Keratinocyte (primary cell): ENCODE results near the gene ZBTB5. TPM values are rescaled to one million over a fixed set of nuclear protein-coding genes. Genes with fewer than 3 reads are reported as not detected.
"Not testable (repeated sequence)": the region's sequence is repeated elsewhere in the genome, so short reads cannot be mapped to it uniquely, and the experiment has no call there.

Experiments used
- DNase-seq: peaks from one replicate; pipeline ENCODE4 v3.0.0-alpha.2; 2011; ENCODE audit warnings: low read depth, missing footprints, low spot score
- FAIRE-seq: peaks from 2 replicates; lab custom pipeline; 2011; peaks lifted over from hg19 to GRCh38; lab: Jason Lieb, UNC
- H2AFZ ChIP-seq: 2 replicates; pipeline ENCODE4 v1.6.0; 2012; ENCODE audit warnings: low read length, control low read depth, inconsistent platforms; ENCODE audit not compliant: control insufficient read depth
- H3K27ac ChIP-seq: 2 replicates; pipeline ENCODE4 v1.5.1; 2011; ENCODE audit warnings: low read length; ENCODE audit not compliant: control insufficient read depth, insufficient read depth
- H3K27me3 ChIP-seq: 3 replicates; pipeline ENCODE4 v1.6.0; 2011; ENCODE audit warnings: low read length; ENCODE audit not compliant: control insufficient read depth, insufficient read depth; ENCODE audit errors: extremely low read depth
- H3K36me3 ChIP-seq, 2 experiments: 2 replicates in 1 of 2; 3 replicates in 1 of 2; pipeline ENCODE4 v1.5.1; 2011; ENCODE audit warnings: low read length in 2 of 2, mild to moderate bottlenecking in 1 of 2; ENCODE audit not compliant: control insufficient read depth in 2 of 2, insufficient read depth in 2 of 2; ENCODE audit errors: extremely low read depth in 1 of 2
- H3K4me1 ChIP-seq: 3 replicates; pipeline ENCODE4 v1.5.1; 2011; ENCODE audit warnings: low read length; ENCODE audit not compliant: control insufficient read depth, insufficient read depth; ENCODE audit errors: extremely low read depth
- H3K4me2 ChIP-seq: 3 replicates; pipeline ENCODE4 v1.6.0; 2011; ENCODE audit warnings: low read depth, low read length; ENCODE audit not compliant: control insufficient read depth, insufficient read depth; ENCODE audit errors: extremely low read depth
- H3K4me3 ChIP-seq, 3 experiments: fragments of 200-600 bp in 1 of 3; sonication (generic) in 1 of 3; 2 replicates in 2 of 3; 3 replicates in 1 of 3; pipeline ENCODE4 v1.5.1; 2011 to 2016; ENCODE audit warnings: low read length in 3 of 3, mild to moderate bottlenecking in 3 of 3, control low read depth in 2 of 3, inconsistent platforms in 1 of 3, low read depth in 1 of 3, mixed read lengths in 1 of 3, mixed run types in 1 of 3, moderate library complexity in 1 of 3; ENCODE audit not compliant: control insufficient read depth in 2 of 3, insufficient read depth in 2 of 3; ENCODE audit errors: extremely low read depth in 1 of 3
- H3K79me2 ChIP-seq: 2 replicates; pipeline ENCODE4 v1.6.0; 2012; ENCODE audit warnings: low read length; ENCODE audit not compliant: control insufficient read depth, insufficient read depth
- H3K9ac ChIP-seq: 3 replicates; pipeline ENCODE4 v1.6.0; 2011; ENCODE audit warnings: low read length; ENCODE audit not compliant: control insufficient read depth, insufficient read depth; ENCODE audit errors: extremely low read depth
- H3K9me1 ChIP-seq: 3 replicates; pipeline ENCODE4 v1.6.0; 2011; ENCODE audit warnings: low read length; ENCODE audit not compliant: control insufficient read depth, insufficient read depth; ENCODE audit errors: extremely low read depth
- H3K9me3 ChIP-seq: 2 replicates; pipeline ENCODE4 v1.5.1; 2012; ENCODE audit warnings: low read depth, low read length; ENCODE audit not compliant: control insufficient read depth
- H4K20me1 ChIP-seq: 3 replicates; pipeline ENCODE4 v1.6.0; 2011; ENCODE audit warnings: low read length; ENCODE audit not compliant: control insufficient read depth, insufficient read depth; ENCODE audit errors: extremely low read depth
- CTCF ChIP-seq, 3 experiments: IDR thresholded peaks in 1 of 3; conservative IDR thresholded peaks in 1 of 3; optimal IDR thresholded peaks in 1 of 3; 2 replicates in 2 of 3; 3 replicates in 1 of 3; pipeline versions ENCODE3 to v1.5.1; 2011; ENCODE audit warnings: low read length in 3 of 3, mild to moderate bottlenecking in 3 of 3, moderate library complexity in 2 of 3, control low read depth in 1 of 3, inconsistent platforms in 1 of 3; ENCODE audit not compliant: insufficient read depth in 2 of 3; ENCODE audit errors: extremely low read depth in 1 of 3
- EZH2 ChIP-seq: IDR thresholded peaks from one replicate; pipeline ENCODE4 v1.6.1; 2012; ENCODE audit warnings: inconsistent platforms, mild to moderate bottlenecking, low read length, moderate library complexity
- dilution Hi-C: fragments of 300-500 bp; cut with MboI; formaldehyde crosslinking; loops from one replicate; pipeline ENCODE4 v1.7.0; 2020; ENCODE audit warnings: low sequenced_read_pairs; ENCODE audit not compliant: extremely low pct_ligation_motif_present
- polyA minus RNA-seq, 3 experiments: library from RNA; depleted of rRNA, polyadenylated mRNA; stranded (reverse); fragments of >200 nt; gene quantifications; 1 replicate in 1 of 3; 2 replicates in 1 of 3; 3 replicates in 1 of 3; pipeline ENCODE4 v1.2.3, GENCODE V29; 2011
- polyA plus RNA-seq, 5 experiments: library from polyadenylated mRNA; depleted of rRNA in 3 of 5; stranded (reverse) in 3 of 5; stranded (forward) in 1 of 5; unstranded in 1 of 5; fragments of >200 nt; gene quantifications; 1 replicate in 1 of 5; 2 replicates in 3 of 5; 3 replicates in 1 of 5; pipeline versions ENCODE4 v1.2.1 to v1.2.3, GENCODE V29; 2011 to 2012; ENCODE audit warnings: missing spikeins in 2 of 5, low read depth in 1 of 5, low replicate concordance in 1 of 5

Gene ZBTB5
- 10.2 to 14.5 TPM (median 12.6 TPM) in 3 replicates for polyA plus RNA-seq
- polyA plus RNA-seq (2011; ENCODE audit: low read depth), result 2.4 TPM
- polyA plus RNA-seq (2011; cell fraction: cytosol; rRNA removed), result 4.3 and 6.6 TPM in 2 replicates
- polyA plus RNA-seq (2011; cell fraction: nucleus; rRNA removed), result 26.9 and 29.8 TPM in 2 replicates
- 5.5 and 8.6 TPM in 2 replicates for polyA plus RNA-seq (2012; ENCODE audit: low replicate concordance)
- polyA minus RNA-seq, result 11.8 to 26.2 TPM (median 22.9 TPM) in 3 replicates
- polyA minus RNA-seq (2011; cell fraction: cytosol; rRNA and poly(A)+ RNA removed), result 7.5 TPM
- 15.3 and 22.6 TPM in 2 replicates for polyA minus RNA-seq (2011; cell fraction: nucleus; rRNA and poly(A)+ RNA removed)

GRCh38 chr9:37465249-37466036 lies at the start of gene ZBTB5:
Gene ZBTB5, minus strand, starts transcription at chr9:37465450. Its CDS starts 22,899 bp downstream, at chr9:37442551.
- H3K27me3 ChIP-seq, result no peaks in the 10 kb centered on the region
- peak within 1 kb of the TSS; percentile 93 for H3K9ac ChIP-seq
- peak within 1 kb of the TSS; percentile 96 for H3K4me2 ChIP-seq
- no peaks in the 10 kb centered on the region for H3K36me3 ChIP-seq
- H3K27ac ChIP-seq, result peak within 1 kb of the TSS; percentile 95
- no peaks in the 10 kb centered on the region for H4K20me1 ChIP-seq
- H3K9me3 ChIP-seq, result no peaks in the 10 kb centered on the region
- H3K4me1 ChIP-seq, result peaks cover 22% of the 10 kb centered on the region
- peaks cover 39% of the 10 kb centered on the region for H3K79me2 ChIP-seq
- H3K9me1 ChIP-seq, result no peaks in the 10 kb centered on the region
- dilution Hi-C loops, result no loop called here
- H2AFZ ChIP-seq, result peak within 1 kb of the TSS; percentile 83
- DNase-seq (peak; percentile 98), FAIRE-seq (peak; percentile 84)
- peak within 1 kb of the TSS; percentile 82 to 85 (median 84) for H3K4me3 ChIP-seq
- no peak for TF ChIP-seq EZH2
- TF ChIP-seq CTCF (optimal IDR thresholded peaks at IDR 0.05 in 1 of 3, IDR thresholded peaks at IDR 0.05 in 1 of 3, conservative IDR thresholded peaks at IDR 0.05 in 1 of 3; ENCODE audit: extremely low read depth in 1 of 3, insufficient read depth in 2 of 3, low read length in 3 of 3), result no peak

- TF ChIP-seq EZH2 (no peak), CTCF (optimal IDR thresholded peaks at IDR 0.05 in 1 of 3, IDR thresholded peaks at IDR 0.05 in 1 of 3, conservative IDR thresholded peaks at IDR 0.05 in 1 of 3; ENCODE audit: extremely low read depth in 1 of 3, insufficient read depth in 2 of 3, low read length in 3 of 3) (no peak)
- Histone ChIP-seq H3K9me1 (no peaks in the 10 kb centered on the region), H3K4me3 (no peak overlapping the region), H3K27me3 (no peaks in the 10 kb centered on the region), H2AFZ (no peak overlapping the region), H4K20me1 (no peaks in the 10 kb centered on the region), H3K9me3 (no peaks in the 10 kb centered on the region), H3K27ac (no peak overlapping the region), H3K79me2 (no peaks in the 10 kb centered on the region), H3K4me2 (no peak overlapping the region), H3K4me1 (no peaks in the 10 kb centered on the region), H3K9ac (no peak overlapping the region), H3K36me3 (peaks cover 0 to 7% of the 10 kb centered on the region in 2 experiments)
- dilution Hi-C loops, result no loop called here
- FAIRE-seq, result no peak
- no peak for DNase-seq
Measured at GRCh38 chr9:37514999-37515398, 49.7 kb upstream of the ZBTB5 start.

GRCh38 chr9:37514415-37514814 lies 49.2 kb upstream of the ZBTB5 start:
- DNase-seq, H3K27me3 ChIP-seq, H3K79me2 ChIP-seq, H3K9me3 ChIP-seq, H3K4me3 ChIP-seq, H3K27ac ChIP-seq, H3K9ac ChIP-seq, H4K20me1 ChIP-seq, H3K9me1 ChIP-seq, H3K4me1 ChIP-seq, H2AFZ ChIP-seq, dilution Hi-C loops, FAIRE-seq, H3K36me3 ChIP-seq, H3K4me2 ChIP-seq: not testable (repeated sequence)
